GM19240 (cell line): Measurements from ENCODE around the gene MSL1.

Experiments used
- DNase-seq: peaks from one replicate; pipeline ENCODE4 v3.0.0; 2011; ENCODE audit warnings: low spot score; ENCODE audit not compliant: insufficient read length

The MSL1 gene, protein sequence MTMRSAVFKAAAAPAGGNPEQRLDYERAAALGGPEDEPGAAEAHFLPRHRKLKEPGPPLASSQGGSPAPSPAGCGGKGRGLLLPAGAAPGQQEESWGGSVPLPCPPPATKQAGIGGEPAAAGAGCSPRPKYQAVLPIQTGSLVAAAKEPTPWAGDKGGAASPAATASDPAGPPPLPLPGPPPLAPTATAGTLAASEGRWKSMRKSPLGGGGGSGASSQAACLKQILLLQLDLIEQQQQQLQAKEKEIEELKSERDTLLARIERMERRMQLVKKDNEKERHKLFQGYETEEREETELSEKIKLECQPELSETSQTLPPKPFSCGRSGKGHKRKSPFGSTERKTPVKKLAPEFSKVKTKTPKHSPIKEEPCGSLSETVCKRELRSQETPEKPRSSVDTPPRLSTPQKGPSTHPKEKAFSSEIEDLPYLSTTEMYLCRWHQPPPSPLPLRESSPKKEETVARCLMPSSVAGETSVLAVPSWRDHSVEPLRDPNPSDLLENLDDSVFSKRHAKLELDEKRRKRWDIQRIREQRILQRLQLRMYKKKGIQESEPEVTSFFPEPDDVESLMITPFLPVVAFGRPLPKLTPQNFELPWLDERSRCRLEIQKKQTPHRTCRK

GRCh38 chr17:40121181-40122135 lies at the start of gene MSL1:
TSS of gene MSL1 (plus strand) at chr17:40121971. CDS start at chr17:40122613, 642 bp downstream.
- peak; percentile 61 for DNase-seq

- no peak for DNase-seq
These were observed 49.6 kb upstream of the MSL1 start for GRCh38 chr17:40072040-40072734.

- DNase-seq = no peak
These were observed 48.9 kb upstream of the MSL1 start for GRCh38 chr17:40072735-40073346.

DNA sequence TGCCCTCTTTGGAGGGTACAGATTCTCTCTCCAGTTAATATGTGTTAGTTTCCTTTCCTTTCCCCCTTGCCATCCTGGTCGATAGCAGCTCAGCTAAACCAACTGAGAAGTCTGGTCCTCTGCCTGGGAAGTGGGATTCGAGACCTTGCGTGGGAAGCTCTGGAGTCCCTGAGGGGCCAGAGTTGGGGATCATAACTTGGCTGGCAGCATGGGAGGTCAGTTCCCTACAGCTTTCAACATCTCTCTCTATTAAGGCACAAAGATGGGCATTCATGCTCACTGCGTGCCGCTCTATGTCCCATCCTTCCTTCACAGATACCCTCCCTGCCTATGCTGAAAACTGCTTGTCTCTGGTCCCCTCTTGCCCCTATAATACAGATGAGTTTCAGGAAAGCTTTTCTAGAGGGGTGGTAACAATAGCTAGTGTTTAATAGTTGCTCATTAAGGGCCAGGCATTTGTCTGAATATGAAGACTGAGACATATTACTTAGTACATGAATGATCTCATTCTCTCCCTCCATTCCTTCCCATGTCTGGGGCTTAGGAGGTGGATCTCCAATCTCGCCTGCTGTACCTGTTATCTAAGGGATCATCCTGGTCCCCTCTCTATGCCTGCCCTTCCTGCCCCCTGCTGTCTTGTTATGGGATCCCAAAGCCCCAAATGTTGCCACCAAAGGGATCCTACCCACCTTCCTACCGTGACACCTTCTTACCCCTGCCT lies 48.2 kb upstream of the MSL1 start:
- no peak for DNase-seq

- no peak for DNase-seq
These were observed 47.6 kb upstream of the MSL1 start for GRCh38 chr17:40074175-40074512.

DNA sequence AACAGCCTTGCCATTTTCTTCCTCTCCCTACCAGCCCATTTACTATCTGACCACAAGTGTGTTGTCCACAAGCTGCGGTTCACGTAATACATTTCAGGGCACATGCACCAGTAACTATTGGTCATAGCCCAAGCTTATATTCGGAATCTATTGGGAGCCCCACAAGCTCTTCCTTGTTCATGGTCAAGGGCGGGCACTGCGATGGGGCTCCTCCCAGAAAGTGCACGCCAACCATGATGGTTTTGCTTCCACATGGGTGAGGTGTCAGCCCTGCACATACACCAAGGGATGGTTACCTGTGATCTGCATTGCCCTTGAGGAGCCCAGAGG lies 46.9 kb upstream of the MSL1 start:
- no peak for DNase-seq

DNA sequence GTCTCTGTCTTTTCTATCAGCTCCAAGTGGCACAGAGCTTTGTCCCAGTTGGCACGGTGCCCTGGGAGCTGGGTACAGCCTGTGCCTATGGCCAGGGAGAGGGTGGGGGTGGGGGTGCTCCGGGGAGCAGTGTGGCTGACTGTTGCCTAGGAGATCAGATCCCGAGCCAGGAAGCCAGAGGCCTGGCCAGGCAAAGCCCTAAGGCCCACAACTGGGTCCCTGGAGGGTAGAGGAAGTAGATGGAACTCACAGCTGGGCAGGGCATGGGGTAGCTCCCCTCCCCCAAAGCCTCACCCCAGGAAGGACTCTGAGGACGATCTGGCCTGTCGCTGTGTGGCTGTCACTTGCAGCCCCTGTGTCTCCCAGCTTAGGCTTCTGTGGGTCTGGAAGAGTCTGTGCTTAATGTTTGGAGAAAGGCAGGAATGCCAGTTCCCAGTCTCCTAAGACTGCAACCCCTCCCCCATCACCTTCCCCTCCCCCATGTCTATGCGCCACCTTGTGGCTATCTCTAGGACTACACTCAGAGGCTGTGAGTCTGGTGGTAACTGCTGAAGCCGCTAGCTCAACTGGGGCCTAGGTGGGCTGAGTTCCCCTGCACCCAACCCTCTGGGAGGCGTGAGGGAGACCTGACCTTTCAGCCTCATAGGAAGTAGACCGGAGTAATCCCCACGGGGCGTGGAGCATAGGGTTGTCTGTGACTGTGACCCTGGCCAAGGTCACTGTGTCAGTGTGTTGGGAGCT lies 46.4 kb upstream of the MSL1 start:
- DNase-seq = peak; percentile 50

DNA sequence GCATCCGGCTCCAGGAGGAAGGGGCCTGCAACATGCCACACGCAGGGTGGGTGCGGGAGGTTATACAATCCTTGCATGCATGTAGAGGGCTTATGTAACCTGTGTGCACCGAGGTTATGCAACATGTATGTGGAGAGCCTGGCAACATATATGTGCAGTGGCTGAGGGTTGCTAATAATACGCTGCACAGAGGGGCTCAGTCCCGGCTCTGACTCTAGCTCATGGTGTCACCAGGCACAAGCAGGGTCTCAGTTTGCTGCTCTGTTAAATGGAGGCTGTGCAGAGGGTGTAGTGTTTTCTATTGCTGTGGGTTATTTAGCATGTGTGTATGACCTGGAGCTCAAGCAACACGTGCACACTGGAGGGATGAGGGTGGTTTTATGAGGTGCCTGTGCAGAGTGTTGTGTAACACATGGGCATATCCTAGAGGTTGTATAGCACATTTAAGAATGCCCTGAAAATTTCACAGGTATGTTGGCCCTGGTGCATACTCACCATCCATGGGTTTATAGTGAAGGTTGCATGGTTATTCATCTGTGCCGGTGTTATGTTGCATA lies 45.8 kb upstream of the MSL1 start:
- DNase-seq = no peak

GRCh38 chr17:40076591-40076990 lies 45.2 kb upstream of the MSL1 start:
- no peak for DNase-seq

DNA sequence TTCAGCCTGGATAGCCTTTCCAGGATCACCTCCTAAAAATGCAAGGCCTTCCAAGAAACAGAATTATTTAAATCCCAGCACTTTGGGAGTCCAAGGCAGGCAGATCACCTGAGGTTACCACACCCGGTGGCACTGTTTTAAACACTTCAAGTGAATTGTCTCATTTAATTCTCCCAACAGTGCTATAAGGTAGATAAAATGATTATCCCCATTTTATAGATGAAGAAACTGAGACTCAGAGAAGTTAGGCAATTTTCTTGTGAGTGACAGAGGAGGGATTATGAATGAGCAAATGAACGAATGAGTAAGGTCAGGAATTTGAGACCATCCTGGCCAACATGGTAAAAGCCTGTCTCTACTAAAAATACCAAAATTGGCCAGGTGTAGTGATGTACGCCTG lies 42.2 kb upstream of the MSL1 start:
- DNase-seq = no peak

GRCh38 chr17:40084477-40084876 lies 37.3 kb upstream of the MSL1 start:
- no peak for DNase-seq

DNA sequence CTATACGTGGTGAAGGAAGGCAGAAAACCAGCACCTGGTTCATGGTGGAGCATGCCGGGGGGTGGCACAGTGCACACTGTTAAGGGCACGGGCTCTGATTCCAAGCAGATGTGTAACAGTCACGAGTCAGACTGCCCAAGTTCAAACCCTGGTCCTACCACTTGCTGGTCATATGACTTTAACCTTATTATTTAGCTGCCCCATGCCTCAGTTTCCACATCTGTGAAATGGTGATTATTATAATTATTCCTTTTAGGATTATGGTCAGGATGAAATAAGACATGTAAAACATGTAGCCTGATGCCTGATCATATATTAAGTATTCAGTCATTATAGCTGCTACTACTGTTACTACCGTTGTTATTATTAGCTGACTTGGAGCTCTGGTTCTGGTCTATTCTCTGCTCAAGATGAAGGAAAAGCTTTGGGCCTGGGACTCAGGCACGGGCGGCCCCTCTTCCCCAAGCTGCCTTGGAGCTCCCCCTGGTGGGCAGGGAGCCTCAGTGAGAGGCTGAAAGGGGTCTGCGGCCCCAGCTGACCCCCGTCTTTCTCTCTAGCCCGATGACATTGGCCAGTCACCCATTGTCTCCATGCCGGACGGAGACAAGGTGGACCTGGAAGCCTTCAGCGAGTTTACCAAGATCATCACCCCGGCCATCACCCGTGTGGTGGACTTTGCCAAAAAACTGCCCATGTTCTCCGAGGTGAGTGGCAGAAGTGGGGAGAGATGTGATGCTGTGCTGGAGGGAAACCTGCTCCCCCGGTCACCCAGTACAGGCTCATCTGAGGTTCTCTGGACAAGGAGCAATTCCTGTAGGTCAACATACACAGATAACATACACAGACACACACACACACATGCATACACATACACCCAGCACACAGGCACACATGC lies 35.4 kb upstream of the MSL1 start:
- DNase-seq = peak; percentile 76

- no peak for DNase-seq
These were observed 34.5 kb upstream of the MSL1 start for GRCh38 chr17:40087049-40087794.

DNA sequence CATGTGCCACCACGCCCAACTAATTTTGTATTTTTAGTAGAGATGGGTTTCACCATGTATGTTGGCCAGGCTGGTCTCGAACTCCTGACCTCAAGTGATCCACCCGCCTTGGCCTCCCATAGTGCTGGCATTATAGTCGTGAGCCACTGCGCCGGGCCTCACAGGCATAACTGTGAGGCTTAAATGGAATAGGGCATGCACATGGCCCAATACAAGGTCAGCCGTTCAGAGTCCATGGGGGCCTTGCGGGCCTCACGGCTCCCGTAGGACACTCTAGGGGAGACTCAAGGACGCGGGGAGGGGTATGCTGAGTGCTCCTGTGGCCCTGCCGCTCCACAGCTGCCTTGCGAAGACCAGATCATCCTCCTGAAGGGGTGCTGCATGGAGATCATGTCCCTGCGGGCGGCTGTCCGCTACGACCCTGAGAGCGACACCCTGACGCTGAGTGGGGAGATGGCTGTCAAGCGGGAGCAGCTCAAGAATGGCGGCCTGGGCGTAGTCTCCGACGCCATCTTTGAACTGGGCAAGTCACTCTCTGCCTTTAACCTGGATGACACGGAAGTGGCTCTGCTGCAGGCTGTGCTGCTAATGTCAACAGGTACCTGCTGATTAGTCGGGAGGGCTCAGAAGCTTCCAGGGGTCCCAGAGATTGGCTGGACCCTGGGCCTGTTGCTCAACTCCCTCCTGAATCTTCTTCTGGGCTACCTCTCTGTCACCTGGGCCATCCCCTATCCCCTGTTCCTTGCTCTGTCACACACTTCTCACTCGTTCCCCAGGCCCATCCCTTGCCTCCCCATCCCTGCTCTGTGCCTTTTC lies 33.7 kb upstream of the MSL1 start:
- DNase-seq = no peak

DNA sequence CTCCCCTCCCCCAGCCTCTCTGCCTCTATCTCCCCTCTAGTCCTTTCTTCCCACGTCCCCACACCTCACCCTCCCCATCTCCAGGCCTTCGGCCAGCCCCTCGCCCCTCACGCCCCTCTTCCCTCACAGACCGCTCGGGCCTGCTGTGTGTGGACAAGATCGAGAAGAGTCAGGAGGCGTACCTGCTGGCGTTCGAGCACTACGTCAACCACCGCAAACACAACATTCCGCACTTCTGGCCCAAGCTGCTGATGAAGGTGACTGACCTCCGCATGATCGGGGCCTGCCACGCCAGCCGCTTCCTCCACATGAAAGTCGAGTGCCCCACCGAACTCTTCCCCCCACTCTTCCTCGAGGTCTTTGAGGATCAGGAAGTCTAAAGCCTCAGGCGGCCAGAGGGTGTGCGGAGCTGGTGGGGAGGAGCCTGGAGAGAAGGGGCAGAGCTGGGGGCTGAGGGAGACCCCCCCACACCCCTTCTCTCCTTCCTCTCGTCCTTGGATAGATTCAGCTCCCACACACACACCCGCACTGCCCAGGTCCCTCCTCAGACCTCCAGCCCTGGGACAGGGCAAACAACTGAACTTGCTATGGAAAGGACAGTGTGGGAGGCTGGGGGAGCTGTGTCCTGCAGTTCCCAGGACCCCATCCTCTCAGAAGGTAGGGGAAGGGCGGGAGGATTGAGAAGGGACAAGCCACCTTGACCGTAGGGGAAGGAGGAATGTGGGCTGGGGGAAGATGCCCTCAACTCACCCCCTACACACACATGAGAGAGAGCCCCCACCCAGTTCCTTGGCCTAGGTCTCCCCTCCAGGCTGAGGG lies 32.5 kb upstream of the MSL1 start:
- DNase-seq = no peak
